Skeletal muscle satellite cell (primary cell): Measurements from ENCODE around the gene HSD11B2.

Experiments
- H3K27me3 ChIP-seq: 2 replicates; pipeline ENCODE4 v1.7.0; 2013; ENCODE audit warnings: low read length; ENCODE audit not compliant: control insufficient read depth, insufficient read depth
- H3K36me3 ChIP-seq: 2 replicates; pipeline ENCODE4 v1.7.0; 2013; ENCODE audit warnings: mild to moderate bottlenecking, control low read depth, low read length; ENCODE audit not compliant: insufficient read depth
- H3K4me1 ChIP-seq: 2 replicates; pipeline ENCODE4 v1.7.0; 2013; ENCODE audit warnings: low read length; ENCODE audit not compliant: control insufficient read depth, insufficient read depth
- H3K4me2 ChIP-seq: 2 replicates; pipeline ENCODE4 v1.7.0; 2013; ENCODE audit warnings: mild to moderate bottlenecking, low read length
- H3K4me3 ChIP-seq: 2 replicates; pipeline ENCODE4 v1.7.0; 2013; ENCODE audit warnings: low read length
- H3K9ac ChIP-seq: 2 replicates; pipeline ENCODE4 v1.7.0; 2013; ENCODE audit warnings: mild to moderate bottlenecking, low read depth, low read length, moderate library complexity
- H3K9me3 ChIP-seq: replicated peaks from 2 replicates; pipeline ENCODE4 v1.7.0; 2013; ENCODE audit warnings: mild to moderate bottlenecking, control low read depth, low read length

The HSD11B2 gene

DNA sequence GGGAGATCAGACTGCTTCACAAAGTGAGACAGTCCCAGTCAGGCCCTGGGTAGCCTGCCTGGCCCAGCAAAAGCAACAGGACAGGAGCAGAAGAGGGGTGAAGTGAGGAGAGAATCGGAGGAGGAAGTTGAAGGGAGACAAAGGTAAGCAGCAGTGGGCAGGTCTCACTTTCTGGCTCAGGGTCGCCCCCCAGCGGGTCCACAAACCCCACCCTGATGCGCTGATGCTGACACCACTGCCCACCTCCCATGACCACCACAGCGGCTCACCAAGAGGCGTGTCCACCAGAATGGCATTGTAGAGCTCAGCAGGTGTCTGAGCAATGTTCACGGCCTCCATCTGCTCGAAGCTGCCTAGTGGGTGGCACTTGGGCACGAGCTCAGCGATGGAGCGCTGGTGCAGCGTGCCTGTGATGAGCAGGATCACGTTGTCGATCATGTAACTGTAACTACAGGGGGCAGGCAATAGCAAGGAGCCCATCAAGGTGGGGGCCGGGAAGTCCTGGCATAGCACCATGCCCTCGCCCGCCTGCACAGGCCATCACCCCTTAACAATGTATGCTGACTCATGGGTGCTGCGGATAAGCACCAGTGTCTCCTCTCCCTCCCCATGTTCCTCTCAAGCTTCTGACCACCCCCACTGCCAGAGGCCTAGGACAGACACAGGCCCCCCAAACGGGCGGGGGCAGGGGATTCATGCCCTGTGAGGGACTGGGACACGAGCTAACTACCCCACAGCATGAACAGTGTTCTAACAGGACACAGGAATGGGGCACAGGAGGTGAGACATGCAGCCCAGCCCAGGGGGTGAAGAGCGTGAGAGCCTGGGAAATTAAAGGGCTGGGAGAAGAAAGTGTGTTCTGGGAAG is 13.6 kb downstream of the HSD11B2 start:
- H3K4me3 ChIP-seq = no peak overlapping the region
- no peak overlapping the region for H3K9ac ChIP-seq
- H3K27me3 ChIP-seq = no peaks in the 10 kb centered on the region
- no peak overlapping the region for H3K4me2 ChIP-seq
- no peaks in the 10 kb centered on the region for H3K9me3 ChIP-seq
- peaks cover 39% of the 10 kb centered on the region for H3K36me3 ChIP-seq
- H3K4me1 ChIP-seq = peaks cover 33% of the 10 kb centered on the region

GRCh38 chr16:67445126-67445426 is 14.2 kb downstream of the HSD11B2 start:
- Histone ChIP-seq H3K9ac (no peak overlapping the region), H3K4me3 (no peak overlapping the region), H3K9me3 (no peaks in the 10 kb centered on the region), H3K36me3 (peaks cover 39% of the 10 kb centered on the region), H3K4me1 (peaks cover 33% of the 10 kb centered on the region), H3K4me2 (no peak overlapping the region), H3K27me3 (no peaks in the 10 kb centered on the region)

- peaks cover 35% of the 10 kb centered on the region for H3K36me3 ChIP-seq
- peaks cover 33% of the 10 kb centered on the region for H3K4me1 ChIP-seq
- H3K27me3 ChIP-seq = no peaks in the 10 kb centered on the region
- H3K4me3 ChIP-seq = no peak overlapping the region
- H3K9me3 ChIP-seq = no peaks in the 10 kb centered on the region
- no peak overlapping the region for H3K9ac ChIP-seq
- H3K4me2 ChIP-seq = no peak overlapping the region
Measured at GRCh38 chr16:67445441-67445912, 14.6 kb downstream of the HSD11B2 start.

DNA sequence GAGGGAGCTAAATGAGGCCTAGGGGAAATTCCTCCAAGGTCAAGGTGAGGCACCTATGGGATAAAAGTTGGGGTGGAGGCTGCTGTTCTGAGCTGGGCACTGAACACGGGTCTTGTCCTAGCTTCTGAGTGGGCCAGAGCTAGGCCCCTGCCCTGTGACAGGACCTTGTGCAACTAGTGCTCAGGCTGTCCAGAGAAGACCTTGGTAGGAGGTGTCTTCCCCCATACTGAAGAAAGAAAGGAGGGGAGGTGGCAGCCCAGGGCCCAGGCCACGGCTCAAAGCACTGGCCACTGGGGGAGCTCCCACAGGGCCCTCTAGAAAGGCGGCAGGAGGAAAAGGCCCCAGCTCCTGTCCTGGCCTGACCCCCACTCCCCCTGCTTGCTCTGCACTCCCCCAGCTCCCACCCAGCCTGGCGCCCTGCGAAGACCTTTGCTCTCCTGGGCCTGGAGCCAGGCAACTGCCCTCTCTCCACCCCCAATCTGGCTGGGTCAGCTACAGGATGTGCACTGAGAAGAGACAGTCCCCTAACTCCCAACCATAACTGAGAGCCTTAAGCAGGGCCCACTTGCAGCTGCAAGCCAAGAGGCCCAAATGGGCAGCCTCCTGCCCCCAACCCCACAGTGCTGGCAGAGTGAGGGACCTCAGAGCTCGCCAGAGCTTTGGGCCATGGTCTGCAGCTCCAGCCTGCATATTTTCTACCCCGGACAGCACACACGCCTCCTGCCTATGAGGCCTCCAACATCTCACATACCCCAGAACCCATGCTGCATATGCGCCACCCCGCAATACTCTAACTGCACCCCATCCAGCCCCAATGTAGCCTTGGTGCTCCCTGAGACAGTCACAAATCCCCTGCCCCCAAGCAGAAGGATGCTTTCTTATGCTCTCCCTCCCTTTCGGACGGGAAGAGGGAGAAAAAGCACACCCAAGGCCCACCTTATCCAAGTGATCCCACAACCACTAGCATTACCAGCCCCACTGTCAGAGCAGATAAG is 15.3 kb downstream of the HSD11B2 start:
- Histone ChIP-seq H3K4me1 (peaks cover 33% of the 10 kb centered on the region), H3K4me3 (no peak overlapping the region), H3K36me3 (peaks cover 28% of the 10 kb centered on the region), H3K9ac (peak overlapping the region; percentile 14), H3K27me3 (no peaks in the 10 kb centered on the region), H3K4me2 (no peak overlapping the region), H3K9me3 (no peaks in the 10 kb centered on the region)

- no peak overlapping the region for H3K4me2 ChIP-seq
- peaks cover 33% of the 10 kb centered on the region for H3K4me1 ChIP-seq
- H3K27me3 ChIP-seq = no peaks in the 10 kb centered on the region
- no peak overlapping the region for H3K4me3 ChIP-seq
- H3K36me3 ChIP-seq = peaks cover 34% of the 10 kb centered on the region
- no peaks in the 10 kb centered on the region for H3K9me3 ChIP-seq
- peak overlapping the region; percentile 34 for H3K9ac ChIP-seq
Measured at GRCh38 chr16:67446968-67447507, 16.1 kb downstream of the HSD11B2 start.

DNA sequence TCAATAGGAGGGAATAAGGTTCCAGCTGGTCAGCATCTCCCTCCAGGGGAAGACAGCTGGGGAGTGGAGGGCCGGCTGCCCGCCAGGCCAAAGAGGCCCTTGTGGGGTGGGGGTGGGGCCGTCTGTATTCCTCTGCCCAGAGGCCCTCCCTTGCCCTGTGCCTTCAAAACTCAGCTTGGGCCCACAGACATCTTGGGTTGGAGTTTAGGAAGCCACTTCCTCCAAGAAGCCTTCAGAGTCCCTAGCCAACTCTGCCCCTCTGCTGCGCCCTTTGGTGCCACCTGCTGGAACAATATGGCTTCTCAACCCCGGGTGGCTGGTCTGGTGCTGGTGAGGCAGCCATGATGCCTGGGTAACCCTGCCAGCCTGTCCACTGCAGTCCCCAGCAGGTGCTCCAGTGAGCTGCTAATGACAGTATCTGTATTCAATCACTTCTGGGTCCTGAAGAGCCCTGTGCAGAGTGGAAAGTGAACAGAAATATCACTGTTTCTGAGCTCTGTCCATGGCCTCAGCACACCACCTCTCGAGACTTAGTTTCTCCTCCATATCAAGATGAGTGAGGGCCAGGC is 16.7 kb downstream of the HSD11B2 start:
- Histone ChIP-seq H3K4me2 (no peak overlapping the region), H3K4me3 (no peak overlapping the region), H3K9me3 (no peaks in the 10 kb centered on the region), H3K27me3 (no peaks in the 10 kb centered on the region), H3K9ac (peak overlapping the region; percentile 34), H3K4me1 (peaks cover 33% of the 10 kb centered on the region), H3K36me3 (peaks cover 39% of the 10 kb centered on the region)

DNA sequence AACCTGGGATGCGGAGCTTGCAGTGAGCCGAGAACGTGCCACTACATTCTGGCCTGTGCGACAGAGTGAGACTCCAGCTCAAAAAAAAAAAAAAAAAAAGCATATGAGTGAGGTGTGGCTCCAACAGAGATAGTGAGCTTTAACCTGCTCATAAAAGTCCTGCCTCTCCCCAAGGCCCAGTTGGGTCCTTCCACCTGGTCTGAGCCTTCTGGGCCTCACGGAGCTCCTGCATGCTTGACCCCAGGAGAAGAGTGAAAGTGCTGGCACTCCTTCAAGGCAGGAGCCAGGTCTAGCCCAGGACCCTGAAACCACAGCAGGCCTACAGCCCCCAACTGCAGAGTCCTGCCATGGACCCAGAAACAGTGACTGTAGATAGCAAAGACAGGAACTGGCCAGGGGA is 17.7 kb downstream of the HSD11B2 start:
- Histone ChIP-seq H3K36me3 (peaks cover 42% of the 10 kb centered on the region), H3K9me3 (no peaks in the 10 kb centered on the region), H3K4me3 (no peak overlapping the region), H3K9ac (no peak overlapping the region), H3K27me3 (no peaks in the 10 kb centered on the region), H3K4me1 (peaks cover 33% of the 10 kb centered on the region), H3K4me2 (no peak overlapping the region)

DNA sequence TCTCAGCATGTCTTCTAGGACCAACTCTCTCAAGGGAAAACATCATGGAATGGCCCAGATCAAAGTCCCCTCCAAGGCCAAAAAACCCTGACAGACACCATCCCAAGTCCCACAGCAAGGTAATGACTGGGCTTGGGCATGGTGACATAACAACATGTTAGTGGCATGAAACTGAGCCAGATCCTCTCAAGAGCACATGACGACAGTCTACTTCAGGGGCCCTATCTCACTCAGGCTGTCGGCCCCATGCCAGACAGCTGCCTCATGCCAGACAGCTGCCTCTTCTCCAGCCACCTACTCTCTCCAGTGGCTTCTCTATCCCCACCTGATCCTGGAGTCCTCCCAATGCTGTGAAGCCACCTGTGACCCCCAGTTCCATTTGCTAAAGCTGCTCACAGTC is 18.4 kb downstream of the HSD11B2 start:
- H3K9ac ChIP-seq = no peak overlapping the region
- no peaks in the 10 kb centered on the region for H3K9me3 ChIP-seq
- H3K4me3 ChIP-seq = no peak overlapping the region
- no peaks in the 10 kb centered on the region for H3K27me3 ChIP-seq
- H3K4me1 ChIP-seq = peaks cover 30% of the 10 kb centered on the region
- peaks cover 37% of the 10 kb centered on the region for H3K36me3 ChIP-seq
- H3K4me2 ChIP-seq = no peak overlapping the region

DNA sequence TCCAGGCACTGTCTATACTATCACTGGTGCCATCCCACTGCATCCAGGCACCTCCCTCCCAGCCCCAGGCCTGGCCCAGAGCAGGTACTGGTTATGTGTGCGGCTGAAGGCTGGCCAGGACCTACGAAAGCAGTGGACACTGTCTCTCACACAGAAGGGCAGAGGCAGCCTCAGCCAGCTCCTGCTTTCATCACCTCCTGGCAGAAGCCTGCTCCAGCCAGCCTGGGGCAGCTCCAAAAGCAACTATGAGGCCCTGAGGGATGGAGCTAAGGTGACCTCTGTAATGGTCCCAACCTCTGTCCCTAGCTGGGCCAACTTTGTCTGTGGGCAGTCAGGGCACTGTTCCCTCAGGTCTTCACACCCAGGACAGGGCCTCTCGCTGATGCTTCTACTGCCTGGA is 18.8 kb downstream of the HSD11B2 start:
- H3K36me3 ChIP-seq = peaks cover 36% of the 10 kb centered on the region
- H3K4me2 ChIP-seq = no peak overlapping the region
- peaks cover 26% of the 10 kb centered on the region for H3K4me1 ChIP-seq
- no peaks in the 10 kb centered on the region for H3K27me3 ChIP-seq
- H3K9me3 ChIP-seq = no peaks in the 10 kb centered on the region
- H3K9ac ChIP-seq = no peak overlapping the region
- H3K4me3 ChIP-seq = no peak overlapping the region

DNA sequence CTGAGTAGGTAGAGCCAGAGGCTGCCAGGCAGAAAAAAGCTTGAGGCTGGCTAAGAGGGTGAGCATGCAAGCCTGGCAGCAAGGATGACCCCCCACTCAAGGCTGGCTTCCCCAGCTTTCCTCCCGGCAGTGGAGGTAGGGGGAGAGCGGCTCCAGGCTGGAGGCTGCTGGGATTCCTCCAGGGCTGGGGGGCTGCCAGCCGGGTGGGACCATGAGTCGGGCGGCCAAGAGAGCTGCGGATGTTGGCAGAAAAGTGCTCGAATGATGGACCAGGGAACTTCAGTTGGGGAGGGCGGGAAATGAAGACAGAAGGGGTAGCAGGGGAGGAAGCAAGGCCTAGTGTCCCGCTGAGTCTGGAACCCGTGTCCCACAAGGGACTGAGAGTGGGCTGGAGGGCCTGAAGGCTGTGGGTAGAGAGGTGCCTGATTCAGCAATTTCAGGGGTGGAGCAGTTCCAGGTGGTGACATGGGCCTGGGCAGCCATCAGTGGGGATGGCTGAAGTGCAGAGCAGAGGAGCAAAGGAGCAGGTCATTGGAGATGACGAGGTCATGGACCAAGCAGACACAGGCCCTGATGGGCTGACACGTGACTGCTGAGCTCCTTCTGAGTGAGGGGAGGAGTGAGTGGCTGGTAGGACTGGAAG is 20.3 kb downstream of the HSD11B2 start:
- Histone ChIP-seq H3K4me3 (no peak overlapping the region), H3K27me3 (no peaks in the 10 kb centered on the region), H3K9me3 (no peaks in the 10 kb centered on the region), H3K36me3 (peaks cover 36% of the 10 kb centered on the region), H3K4me2 (no peak overlapping the region), H3K4me1 (peaks cover 12% of the 10 kb centered on the region), H3K9ac (no peak overlapping the region)
